Measurements from ENCODE around the gene ATL1. TPM values are rescaled to one million over a fixed set of nuclear protein-coding genes. Genes with fewer than 3 reads are reported as not detected.

The ATL1 gene
- total and polyA plus RNA-seq, 2 of the 8 experiments (the other 6 are each of a cell fraction or from before 2014, with no cell fraction given): 4.0 to 5.9 TPM

DNA sequence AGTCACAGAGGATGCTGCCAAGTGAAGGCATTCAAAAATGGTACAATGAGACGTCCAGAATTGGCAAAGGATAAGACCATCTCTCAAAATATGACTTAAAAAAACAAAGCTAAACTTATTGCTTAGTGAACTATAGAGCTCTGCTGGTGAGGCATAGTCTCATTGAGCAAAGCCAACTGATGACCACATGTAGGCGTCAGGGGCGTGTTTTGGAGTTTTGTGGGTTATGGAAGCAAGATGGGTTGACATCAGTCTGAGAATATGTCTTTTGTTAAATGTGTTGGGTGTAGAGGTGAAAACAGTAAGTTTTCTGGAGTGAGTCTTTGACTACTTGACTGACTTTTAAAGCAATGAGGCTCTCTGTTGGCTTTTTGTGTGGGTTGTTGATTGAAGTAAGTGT is 47.2 kb downstream of the ATL1 start:
- H3K23me2 ChIP-seq (ENCODE audit: low read depth, low read length): no peaks in the 10 kb centered on the region
- WGBS, 2 experiments (ENCODE audit: extremely low coverage in 1 of 2, insufficient coverage in 1 of 2, insufficient read length in 1 of 2, insufficient replicate concordance in 2 of 2, low coverage in 1 of 2, low lambda C conversion rate in 2 of 2, missing lambda C conversion rate in 1 of 2): 87% methylated on average over 3 of the region's 3 CpGs; no CpG with 5 or more reads in 1 of the 2 experiments
- H3K14ac ChIP-seq (ENCODE audit: insufficient read length): no peak overlapping the region
- no peak overlapping the region for H4K8ac ChIP-seq (ENCODE audit: extremely low read depth, insufficient read depth, low read length)
- H3K18ac ChIP-seq (ENCODE audit: extremely low read depth, low read length): no peak overlapping the region
- no peak overlapping the region for H2AK5ac ChIP-seq (ENCODE audit: low read depth, low read length)
- no peaks in the 10 kb centered on the region for H3K79me1 ChIP-seq (ENCODE audit: low read depth, low read length)
- no peak overlapping the region for H2BK5ac ChIP-seq (ENCODE audit: low read depth, low read length)
- ChIA-PET POLR2A (ENCODE audit: partially characterized antibody) (no interaction called here), CTCF (ENCODE audit: partially characterized antibody) (interaction anchor here (0.6 to 2.6 kb wide), 5 partner anchors 9 to 166 kb away, joined by 3 to 13 read pairs (median 7); no protein-coding TSS in a partner anchor)
- H3K23ac ChIP-seq (ENCODE audit: insufficient read length): no peak overlapping the region
- H3K27ac ChIP-seq (ENCODE audit: low read depth, low read length): no peak overlapping the region
- no peaks in the 10 kb centered on the region for H3K4me1 ChIP-seq (replicated peaks in 1 of 4; ENCODE audit: control insufficient read depth in 3 of 4, insufficient read depth in 4 of 4, low read length in 3 of 4)
- no peak overlapping the region for H2BK20ac ChIP-seq (ENCODE audit: low read length)
- no peak overlapping the region for H2AFZ ChIP-seq (ENCODE audit: low read length)
- FAIRE-seq (no peak), DNase-seq (ENCODE audit: low read depth in 1 of 2, low spot score in 2 of 2) (no peak)
- no peak overlapping the region for H3K4ac ChIP-seq (replicated peaks; ENCODE audit: insufficient read length, low read depth, low read length)
- no peak overlapping the region for H3K9ac ChIP-seq (replicated peaks in 1 of 4; ENCODE audit: extremely low read depth in 1 of 4, low read depth in 3 of 4, low read length in 3 of 4)
- H3K27me3 ChIP-seq (replicated peaks in 1 of 4; ENCODE audit: control insufficient read depth in 3 of 4, extremely low read depth in 1 of 4, insufficient read depth in 3 of 4, low read length in 3 of 4): no peaks in the 10 kb centered on the region
- no peaks in the 10 kb centered on the region for H3K79me2 ChIP-seq (ENCODE audit: control insufficient read depth in 1 of 2, insufficient read depth in 2 of 2, low read length in 2 of 2)
- H2BK15ac ChIP-seq (ENCODE audit: low read length): no peak overlapping the region
- no peaks in the 10 kb centered on the region for H4K20me1 ChIP-seq (replicated peaks in 1 of 2; ENCODE audit: control insufficient read depth in 1 of 2, insufficient read depth in 2 of 2, low read length in 2 of 2)
- H4K5ac ChIP-seq (ENCODE audit: insufficient read length, low read depth, low read length): no peak overlapping the region
- no peak overlapping the region for H2BK12ac ChIP-seq (ENCODE audit: low read depth, low read length)
- H3K36me3 ChIP-seq (ENCODE audit: control insufficient read depth in 2 of 4, insufficient read depth in 4 of 4, low read length in 3 of 4): no peaks in the 10 kb centered on the region
- H3K4me2 ChIP-seq (ENCODE audit: insufficient read depth in 1 of 2, low read depth in 2 of 2, low read length in 2 of 2): no peak overlapping the region
- no peaks in the 10 kb centered on the region for H3K9me3 ChIP-seq (ENCODE audit: insufficient read depth in 2 of 2, low read depth in 1 of 2, low read length in 1 of 2)
- no peak overlapping the region for H2BK120ac ChIP-seq (replicated peaks; ENCODE audit: low read depth, low read length)
- no peak for TF ChIP-seq SAP30 (IDR thresholded peaks at IDR 0.05; ENCODE audit: insufficient read depth, insufficient replicate concordance, low read length)
- TF ChIP-seq CEBPB (IDR thresholded peaks at IDR 0.05; ENCODE audit: low read depth, low read length): no peak
- TF ChIP-seq, protein P1, sequence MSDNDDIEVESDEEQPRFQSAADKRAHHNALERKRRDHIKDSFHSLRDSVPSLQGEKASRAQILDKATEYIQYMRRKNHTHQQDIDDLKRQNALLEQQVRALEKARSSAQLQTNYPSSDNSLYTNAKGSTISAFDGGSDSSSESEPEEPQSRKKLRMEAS (IDR thresholded peaks at IDR 0.05): no peak
- no peak for TF ChIP-seq SRF (IDR thresholded peaks at IDR 0.05; ENCODE audit: low read depth, low read length)
- no peak for TF ChIP-seq POLR2A (IDR thresholded peaks at IDR 0.05; ENCODE audit: control extremely low read depth in 1 of 2, low read depth in 2 of 2, low read length in 2 of 2)
- no peak for TF ChIP-seq EP300 (IDR thresholded peaks at IDR 0.05; ENCODE audit: borderline replicate concordance in 1 of 2, low read depth in 2 of 2, low read length in 2 of 2)
- TF ChIP-seq TAF7 (optimal IDR thresholded peaks at IDR 0.05; ENCODE audit: borderline replicate concordance, low read depth, low read length): no peak
- no peak for TF ChIP-seq KDM1A (IDR thresholded peaks at IDR 0.05; ENCODE audit: borderline replicate concordance, low read length)
- TF ChIP-seq RXRA (IDR thresholded peaks at IDR 0.05; ENCODE audit: insufficient read depth, low read depth, low read length): no peak
- no peak for TF ChIP-seq KDM4A (IDR thresholded peaks at IDR 0.05; ENCODE audit: low read depth, low read length, severe bottlenecking)
- no peak for TF ChIP-seq SUZ12 (IDR thresholded peaks at IDR 0.05; ENCODE audit: low read length)
- no peak for TF ChIP-seq CBX8 (IDR thresholded peaks at IDR 0.05; ENCODE audit: borderline replicate concordance, low read depth, low read length)
- TF ChIP-seq CREB1 (IDR thresholded peaks at IDR 0.05): no peak
- H3K56ac ChIP-seq (replicated peaks; ENCODE audit: insufficient read length, low read depth, low read length): no peak overlapping the region
- H3K4me3 ChIP-seq (ENCODE audit: extremely low read depth in 1 of 4, insufficient read depth in 2 of 4, low read depth in 3 of 4, low read length in 4 of 4): no peak overlapping the region
- H4K91ac ChIP-seq (replicated peaks; ENCODE audit: insufficient read length, low read length): no peak overlapping the region

Measured in H1 (cell line).